KMS-11 (cell line): ENCODE measurements around the gene C5orf52.

Source experiments
- H2AFZ ChIP-seq: fragments of 200-600 bp; sonication (generic); 2 replicates; pipeline ENCODE4 v1.6.1; 2016; ENCODE audit warnings: antibody characterized with exemption, mixed run types, low read depth
- H3K27ac ChIP-seq: fragments of 200-600 bp; sonication (generic); 2 replicates; pipeline ENCODE4 v1.6.1; 2016; ENCODE audit warnings: mild to moderate bottlenecking, mixed run types
- H3K27me3 ChIP-seq: fragments of 200-600 bp; sonication (generic); 2 replicates; pipeline ENCODE4 v1.6.1; 2017; ENCODE audit warnings: mild to moderate bottlenecking, low read depth, mixed run types, moderate library complexity; ENCODE audit not compliant: insufficient read depth
- H3K36me3 ChIP-seq: fragments of 200-600 bp; sonication (generic); 2 replicates; pipeline ENCODE4 v1.6.1; 2017; ENCODE audit warnings: mild to moderate bottlenecking, mixed run types; ENCODE audit not compliant: insufficient read depth
- H3K4me1 ChIP-seq: fragments of 200-600 bp; sonication (generic); 2 replicates; pipeline ENCODE4 v1.6.1; 2016; ENCODE audit warnings: mild to moderate bottlenecking, low read depth, mixed run types; ENCODE audit not compliant: poor library complexity, severe bottlenecking
- H3K4me2 ChIP-seq: fragments of 200-600 bp; sonication (generic); 2 replicates; pipeline ENCODE4 v1.7.0; 2016; ENCODE audit warnings: mild to moderate bottlenecking, mixed run types
- H3K4me3 ChIP-seq: fragments of 200-600 bp; sonication (generic); IDR thresholded peaks from 2 replicates; pipeline ENCODE4 v1.6.1; 2017; ENCODE audit warnings: low read depth, low read length, mixed read lengths; ENCODE audit not compliant: insufficient read depth
- H3K79me2 ChIP-seq: fragments of 200-600 bp; sonication (generic); 2 replicates; pipeline ENCODE4 v1.6.1; 2016; ENCODE audit warnings: low read depth, mixed run types; ENCODE audit not compliant: insufficient read depth
- H3K9ac ChIP-seq: fragments of 200-600 bp; sonication (generic); 2 replicates; pipeline ENCODE4 v1.6.1; 2016; ENCODE audit warnings: mild to moderate bottlenecking, mixed run types
- H4K20me1 ChIP-seq: fragments of 200-600 bp; sonication (generic); 2 replicates; pipeline ENCODE4 v1.6.1; 2016; ENCODE audit warnings: mild to moderate bottlenecking, mixed run types; ENCODE audit not compliant: insufficient read depth
- TF ChIP-seq, protein P1 (sequence below): fragments of 200-600 bp; sonication (generic); conservative IDR thresholded peaks from 2 replicates; pipeline ENCODE4 v1.6.1; 2017; ENCODE audit warnings: low read depth, mild to moderate bottlenecking, antibody characterized with exemption, low read length, moderate library complexity, mixed read lengths

The C5orf52 gene

DNA sequence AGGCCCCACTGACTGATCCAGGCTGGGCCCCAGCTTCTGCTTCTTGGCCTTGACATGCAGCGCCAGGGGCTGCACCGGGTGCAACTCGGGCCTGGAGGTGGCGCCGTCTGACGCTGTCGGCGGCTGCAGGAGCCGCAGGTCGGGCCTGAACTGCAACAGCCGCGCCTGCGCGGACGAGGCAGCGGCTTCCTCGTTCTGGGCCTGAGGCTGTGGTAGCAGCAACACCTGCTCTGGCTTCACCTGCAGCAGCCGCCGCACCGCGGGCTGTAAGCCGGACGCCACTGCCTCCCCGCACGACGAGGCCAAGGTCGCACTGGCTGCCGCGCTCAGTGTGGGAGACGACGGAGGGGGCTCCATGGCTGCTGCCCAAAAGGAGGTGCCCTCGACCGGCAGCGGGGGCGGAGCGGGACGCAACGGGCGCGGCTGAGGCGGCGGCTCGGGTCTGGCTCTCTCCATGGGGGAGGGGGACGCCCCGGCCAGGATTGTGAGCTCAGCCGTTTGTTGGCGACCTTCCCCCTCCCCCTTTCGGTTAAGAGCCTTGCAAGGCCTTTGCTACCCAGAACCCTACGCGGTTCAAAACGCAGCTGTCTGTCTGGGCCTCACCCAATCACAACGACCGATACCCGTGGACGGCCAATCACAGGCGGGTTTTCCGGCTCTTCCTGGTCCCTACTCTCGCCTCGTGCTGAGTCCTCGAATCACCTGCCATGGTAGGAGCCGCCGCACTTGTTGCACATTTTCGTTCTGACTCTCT is 19.5 kb upstream of the C5orf52 start:
- no peaks in the 10 kb centered on the region for H3K79me2 ChIP-seq
- H2AFZ ChIP-seq, result no peak overlapping the region
- no peaks in the 10 kb centered on the region for H3K36me3 ChIP-seq

DNA sequence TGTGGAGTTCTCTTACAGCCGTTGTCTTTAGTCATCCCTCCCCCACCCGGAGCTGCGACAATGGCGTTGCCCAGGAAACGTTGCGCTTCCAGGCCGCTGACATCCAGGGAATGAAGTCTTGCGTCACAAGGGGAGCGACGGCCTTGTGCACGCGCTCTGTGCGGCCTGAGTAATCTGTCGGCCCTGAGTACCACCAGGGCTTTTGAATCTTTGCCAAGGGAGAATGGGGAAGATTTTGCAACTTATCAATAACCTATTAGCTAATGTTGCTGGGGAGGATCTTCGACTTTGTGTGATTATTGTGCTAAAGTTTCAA is 19.0 kb upstream of the C5orf52 start, which contains the start of gene SOX30:
TSS of gene SOX30 (minus strand) at position 62 of the 316 bp plus-strand sequence. CDS start 360 bp downstream, outside the sequence.
- Histone ChIP-seq H4K20me1 (no peaks in the 10 kb centered on the region), H3K9ac (no peak within 1 kb of the TSS), H3K27ac (no peak within 1 kb of the TSS), H3K79me2 (no peaks in the 10 kb centered on the region), H3K4me2 (no peak within 1 kb of the TSS), H3K27me3 (no peaks in the 10 kb centered on the region), H3K4me1 (no peaks in the 10 kb centered on the region), H3K4me3 (no peak within 1 kb of the TSS), H2AFZ (no peak within 1 kb of the TSS), H3K36me3 (no peaks in the 10 kb centered on the region)
- TF ChIP-seq, protein P1, sequence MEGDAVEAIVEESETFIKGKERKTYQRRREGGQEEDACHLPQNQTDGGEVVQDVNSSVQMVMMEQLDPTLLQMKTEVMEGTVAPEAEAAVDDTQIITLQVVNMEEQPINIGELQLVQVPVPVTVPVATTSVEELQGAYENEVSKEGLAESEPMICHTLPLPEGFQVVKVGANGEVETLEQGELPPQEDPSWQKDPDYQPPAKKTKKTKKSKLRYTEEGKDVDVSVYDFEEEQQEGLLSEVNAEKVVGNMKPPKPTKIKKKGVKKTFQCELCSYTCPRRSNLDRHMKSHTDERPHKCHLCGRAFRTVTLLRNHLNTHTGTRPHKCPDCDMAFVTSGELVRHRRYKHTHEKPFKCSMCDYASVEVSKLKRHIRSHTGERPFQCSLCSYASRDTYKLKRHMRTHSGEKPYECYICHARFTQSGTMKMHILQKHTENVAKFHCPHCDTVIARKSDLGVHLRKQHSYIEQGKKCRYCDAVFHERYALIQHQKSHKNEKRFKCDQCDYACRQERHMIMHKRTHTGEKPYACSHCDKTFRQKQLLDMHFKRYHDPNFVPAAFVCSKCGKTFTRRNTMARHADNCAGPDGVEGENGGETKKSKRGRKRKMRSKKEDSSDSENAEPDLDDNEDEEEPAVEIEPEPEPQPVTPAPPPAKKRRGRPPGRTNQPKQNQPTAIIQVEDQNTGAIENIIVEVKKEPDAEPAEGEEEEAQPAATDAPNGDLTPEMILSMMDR, result no peak

More for the DNA sequence above, 19.5 kb upstream of the C5orf52 start:
- H4K20me1 ChIP-seq, result no peaks in the 10 kb centered on the region
- H3K4me2 ChIP-seq, result no peak overlapping the region
- no peak overlapping the region for H3K9ac ChIP-seq
- no peak overlapping the region for H3K4me3 ChIP-seq
- no peak overlapping the region for H3K27ac ChIP-seq
- H3K27me3 ChIP-seq, result no peaks in the 10 kb centered on the region
- TF ChIP-seq, protein P1, result no peak
- no peaks in the 10 kb centered on the region for H3K4me1 ChIP-seq

DNA sequence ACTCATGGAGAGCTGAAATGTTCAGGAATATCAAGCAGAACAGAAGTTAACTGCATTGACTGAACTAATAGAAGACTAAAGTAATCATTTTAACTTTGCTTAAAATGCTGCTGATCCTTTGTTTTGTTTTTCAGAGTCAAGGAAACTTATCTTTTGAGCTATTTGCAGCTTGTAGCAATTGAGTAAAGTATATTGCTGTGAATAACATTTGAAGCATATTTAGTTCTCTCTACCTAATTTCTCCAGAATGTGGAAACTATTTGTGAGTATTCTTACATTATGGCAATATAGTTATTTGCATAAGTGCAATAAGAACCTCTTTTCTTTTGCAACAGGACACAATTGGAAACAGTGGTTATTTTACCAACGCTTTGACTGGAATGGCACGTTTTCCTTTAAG is 13.8 kb upstream of the C5orf52 start:
- no peak overlapping the region for H3K4me2 ChIP-seq
- TF ChIP-seq, protein P1, result no peak
- no peak overlapping the region for H3K27ac ChIP-seq
- no peaks in the 10 kb centered on the region for H3K4me1 ChIP-seq
- no peaks in the 10 kb centered on the region for H3K36me3 ChIP-seq
- H3K79me2 ChIP-seq, result no peaks in the 10 kb centered on the region
- no peaks in the 10 kb centered on the region for H4K20me1 ChIP-seq
- H3K27me3 ChIP-seq, result no peaks in the 10 kb centered on the region
- H2AFZ ChIP-seq, result no peak overlapping the region
- no peak overlapping the region for H3K4me3 ChIP-seq
- H3K9ac ChIP-seq, result no peak overlapping the region

DNA sequence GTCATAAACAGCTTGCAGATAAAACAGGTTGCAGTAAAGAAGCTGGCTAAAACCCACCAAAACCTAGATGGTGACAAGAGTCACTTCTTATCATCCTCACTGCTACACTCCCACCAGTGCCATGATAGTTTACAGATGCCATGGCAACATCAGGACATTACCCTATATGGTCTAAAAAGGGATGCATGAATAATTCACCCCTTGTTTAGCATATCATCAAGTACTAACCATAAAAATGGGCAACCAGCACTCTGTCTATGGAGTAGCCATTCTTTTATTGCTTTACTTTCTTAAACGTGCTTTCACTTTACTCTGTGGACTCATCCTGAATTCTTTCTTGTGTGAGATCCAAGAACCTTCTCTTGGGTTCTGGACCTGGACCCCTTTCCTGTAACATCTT is 12.4 kb upstream of the C5orf52 start:
- TF ChIP-seq, protein P1, result no peak
- Histone ChIP-seq H3K79me2 (no peaks in the 10 kb centered on the region), H3K9ac (no peak overlapping the region)

More for the DNA sequence above, 12.4 kb upstream of the C5orf52 start:
- H3K27ac ChIP-seq, result no peak overlapping the region
- H4K20me1 ChIP-seq, result no peaks in the 10 kb centered on the region
- H3K4me2 ChIP-seq, result no peak overlapping the region
- no peak overlapping the region for H3K4me3 ChIP-seq
- no peaks in the 10 kb centered on the region for H3K27me3 ChIP-seq
- H3K4me1 ChIP-seq, result no peaks in the 10 kb centered on the region
- no peak overlapping the region for H2AFZ ChIP-seq
- no peaks in the 10 kb centered on the region for H3K36me3 ChIP-seq
